Measurements from ENCODE around the gene CHN2.
"Not testable (repeated sequence)": the region's sequence is repeated elsewhere in the genome, so short reads cannot be mapped to it uniquely, and the experiment has no call there.

CHN2 gene

GRCh38 chr7:29262191-29262917 lies 67.8 kb downstream of the CHN2 start:
- DNase-seq, result no peak

GRCh38 chr7:29263601-29264207 lies 69.1 kb downstream of the CHN2 start:
- DNase-seq, result not testable (repeated sequence)

GRCh38 chr7:29265208-29265923 lies 70.8 kb downstream of the CHN2 start:
- no peak for DNase-seq

- DNase-seq, result no peak
Observed at GRCh38 chr7:29269935-29270334, 75.4 kb downstream of the CHN2 start.

- DNase-seq, result no peak
Observed at GRCh38 chr7:29270594-29271318, 76.2 kb downstream of the CHN2 start.

- DNase-seq, result no peak
Observed at GRCh38 chr7:29271319-29271658, 76.7 kb downstream of the CHN2 start.

- no peak for DNase-seq
Observed at GRCh38 chr7:29272057-29272456, 77.5 kb downstream of the CHN2 start.

- DNase-seq, result no peak
Observed at GRCh38 chr7:29274146-29275017, 79.8 kb downstream of the CHN2 start.

GRCh38 chr7:29275018-29275318 lies 80.4 kb downstream of the CHN2 start:
- no peak for DNase-seq

GRCh38 chr7:29275493-29275892 lies 80.9 kb downstream of the CHN2 start:
- DNase-seq, result no peak

GRCh38 chr7:29276199-29276598 lies 81.6 kb downstream of the CHN2 start:
- DNase-seq, result no peak

- DNase-seq, result no peak
Observed at GRCh38 chr7:29276806-29277205, 82.2 kb downstream of the CHN2 start.

GRCh38 chr7:29277436-29278215 lies 83.1 kb downstream of the CHN2 start:
- no peak for DNase-seq

GRCh38 chr7:29278337-29279069 lies 83.9 kb downstream of the CHN2 start:
- DNase-seq, result no peak

GRCh38 chr7:29281782-29282541 lies 87.4 kb downstream of the CHN2 start:
- DNase-seq, result no peak

- DNase-seq, result no peak
Observed at GRCh38 chr7:29282819-29283414, 88.3 kb downstream of the CHN2 start.

- DNase-seq, result no peak
Observed at GRCh38 chr7:29284696-29285443, 90.3 kb downstream of the CHN2 start.

- DNase-seq, result no peak
Observed at GRCh38 chr7:29285444-29285793, 90.8 kb downstream of the CHN2 start.

GRCh38 chr7:29285861-29286260 lies 91.3 kb downstream of the CHN2 start:
- no peak for DNase-seq

All from activated CD4-positive, CD25-positive, alpha-beta regulatory T cell (primary cell).